Panc1 (cell line): ENCODE data around the gene MTUS2. TPM values are rescaled to one million over a fixed set of nuclear protein-coding genes. Genes with fewer than 3 reads are reported as not detected.

ENCODE experiments used
- ATAC-seq: fragments of 200-7000 bp; cut with Tn5 transposase; 2 replicates; pipeline ENCODE4 v1.9.1; 2020; ENCODE audit warnings: mild to moderate bottlenecking, moderate library complexity
- BruUV-seq: library from RNA; stranded (reverse); fragments of 400-500 nt; replicated peaks from 2 replicates; lab custom pipeline; 2021; lab: Mats Ljungman, UMichigan
- CTCF ChIA-PET: fragments of 300-600 bp; sonication (Branson Sonifier 250); formaldehyde crosslinking; loops from one replicate; lab custom pipeline; 2022; ENCODE audit warnings: antibody characterized with exemption; lab: Charles Lee
- POLR2A ChIA-PET: fragments of 300-600 bp; sonication (Branson Sonifier 250); formaldehyde crosslinking; loops from one replicate; lab custom pipeline; 2022; ENCODE audit warnings: antibody characterized with exemption; lab: Charles Lee
- DNase-seq: peaks from one replicate; pipeline ENCODE4 v3.0.0-alpha.2; 2010; ENCODE audit warnings: low read depth, low spot score
- H3K27ac ChIP-seq: 2 replicates; pipeline ENCODE4 v1.5.1; 2011; ENCODE audit warnings: mild to moderate bottlenecking, low read length, inconsistent platforms
- H3K27me3 ChIP-seq: fragments of 200-500 bp; sonication (Bioruptor generic); 2 replicates; pipeline ENCODE4 v1.6.0; 2014; ENCODE audit warnings: low read length, inconsistent platforms; ENCODE audit not compliant: control insufficient read depth, insufficient read depth
- H3K36me3 ChIP-seq: fragments of 200-500 bp; sonication (Bioruptor generic); 2 replicates; pipeline ENCODE4 v1.5.1; 2014; ENCODE audit warnings: inconsistent platforms, mild to moderate bottlenecking, low read length, moderate library complexity; ENCODE audit not compliant: control insufficient read depth, insufficient read depth
- H3K4me1 ChIP-seq: 2 replicates; pipeline ENCODE4 v1.5.1; 2011; ENCODE audit warnings: inconsistent platforms, mild to moderate bottlenecking, low read length, moderate library complexity; ENCODE audit not compliant: control insufficient read depth, insufficient read depth
- H3K4me3 ChIP-seq, 2 experiments: 2 replicates each; pipeline ENCODE4 v1.5.1; 2011 to 2012; ENCODE audit warnings: low read depth in 2 of 2, low read length in 2 of 2, mild to moderate bottlenecking in 2 of 2, inconsistent platforms in 1 of 2, moderate library complexity in 1 of 2
- H3K9me3 ChIP-seq: fragments of 200-500 bp; sonication (Bioruptor generic); 2 replicates; pipeline ENCODE4 v1.5.1; 2014; ENCODE audit warnings: low read depth, mild to moderate bottlenecking, inconsistent platforms, low read length, moderate library complexity; ENCODE audit not compliant: control insufficient read depth, insufficient read depth
- POLR2AphosphoS5 ChIP-seq: IDR thresholded peaks from 2 replicates; pipeline ENCODE4 v1.6.1; 2012; ENCODE audit warnings: mild to moderate bottlenecking, low read depth, low read length, moderate library complexity
- SIN3A ChIP-seq: IDR thresholded peaks from 2 replicates; pipeline ENCODE4 v1.6.1; 2012; ENCODE audit warnings: low read depth, mild to moderate bottlenecking, low read length, moderate library complexity, borderline replicate concordance; ENCODE audit not compliant: insufficient read depth
- TCF7L2 ChIP-seq: IDR thresholded peaks from 2 replicates; pipeline ENCODE4 v1.6.1; 2011; ENCODE audit warnings: mild to moderate bottlenecking, low read depth, low read length, inconsistent platforms
- in situ Hi-C: cut with HindIII; loops from 2 replicates; pipeline ENCODE4 v1.10.0; 2016; ENCODE audit warnings: low sequenced_read_pairs, low pct_unique_long_range_greater_than_20kb
- intact Hi-C: fragments of 100-400 bp; cut with micrococcal nuclease; formaldehyde crosslinking; loops from one replicate; pipeline ENCODE4 v1.10.0; 2022; ENCODE audit not compliant: unreplicated experiment
- total RNA-seq: library from RNA; stranded (reverse); gene quantifications from one replicate; pipeline ENCODE4 v1.2.1, GENCODE V29; 2021; ENCODE audit not compliant: unreplicated experiment
- TF ChIP-seq, protein P1 (sequence below): fragments of 450-650 bp; IDR thresholded peaks from 2 replicates; pipeline ENCODE4 v1.5.1; 2017; ENCODE audit warnings: mild to moderate bottlenecking
- TF ChIP-seq, protein P2 (sequence below), 2 experiments: IDR thresholded peaks; 2 replicates each; pipeline ENCODE4 v1.6.1; 2011 to 2012; ENCODE audit warnings: low read depth in 2 of 2, control low read depth in 1 of 2, low read length in 1 of 2, mild to moderate bottlenecking in 1 of 2, moderate library complexity in 1 of 2; ENCODE audit not compliant: insufficient read depth in 1 of 2

Gene MTUS2
- total RNA-seq, 1 experiment from 2014 or later, result 0.05 TPM

DNA sequence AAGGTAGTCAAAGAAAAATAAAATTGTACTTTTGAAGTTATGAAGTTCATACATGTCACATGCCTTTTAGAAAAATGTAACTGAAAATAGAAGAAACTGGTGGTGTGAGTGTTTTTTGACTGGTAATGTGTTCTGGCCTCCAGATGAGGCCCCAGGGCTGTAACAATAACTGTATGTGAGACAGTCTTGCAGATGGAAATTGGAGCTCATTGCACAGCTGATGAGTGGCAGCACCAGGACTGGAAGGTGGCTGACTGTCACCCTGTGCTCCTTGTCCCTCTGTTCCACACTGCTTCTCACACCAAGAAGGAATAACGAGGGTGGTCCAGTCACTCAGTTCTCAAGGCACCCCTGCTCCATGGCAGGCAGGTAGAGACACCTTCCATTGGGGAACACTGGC is 559.7 kb downstream of the MTUS2 start:
- no peak for DNase-seq
- POLR2A ChIA-PET, result no interaction called here
- Histone ChIP-seq H3K9me3 (no peaks in the 10 kb centered on the region), H3K27ac (no peak overlapping the region), H3K36me3 (no peaks in the 10 kb centered on the region), H3K4me3 (no peak overlapping the region), H3K4me1 (no peaks in the 10 kb centered on the region), H3K27me3 (no peaks in the 10 kb centered on the region)
- no peak for ATAC-seq
- CTCF ChIA-PET, result no interaction called here
- no TSS peak for BruUV-seq
- no peak for TF ChIP-seq POLR2AphosphoS5
- TF ChIP-seq, protein P1, sequence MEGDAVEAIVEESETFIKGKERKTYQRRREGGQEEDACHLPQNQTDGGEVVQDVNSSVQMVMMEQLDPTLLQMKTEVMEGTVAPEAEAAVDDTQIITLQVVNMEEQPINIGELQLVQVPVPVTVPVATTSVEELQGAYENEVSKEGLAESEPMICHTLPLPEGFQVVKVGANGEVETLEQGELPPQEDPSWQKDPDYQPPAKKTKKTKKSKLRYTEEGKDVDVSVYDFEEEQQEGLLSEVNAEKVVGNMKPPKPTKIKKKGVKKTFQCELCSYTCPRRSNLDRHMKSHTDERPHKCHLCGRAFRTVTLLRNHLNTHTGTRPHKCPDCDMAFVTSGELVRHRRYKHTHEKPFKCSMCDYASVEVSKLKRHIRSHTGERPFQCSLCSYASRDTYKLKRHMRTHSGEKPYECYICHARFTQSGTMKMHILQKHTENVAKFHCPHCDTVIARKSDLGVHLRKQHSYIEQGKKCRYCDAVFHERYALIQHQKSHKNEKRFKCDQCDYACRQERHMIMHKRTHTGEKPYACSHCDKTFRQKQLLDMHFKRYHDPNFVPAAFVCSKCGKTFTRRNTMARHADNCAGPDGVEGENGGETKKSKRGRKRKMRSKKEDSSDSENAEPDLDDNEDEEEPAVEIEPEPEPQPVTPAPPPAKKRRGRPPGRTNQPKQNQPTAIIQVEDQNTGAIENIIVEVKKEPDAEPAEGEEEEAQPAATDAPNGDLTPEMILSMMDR, result no peak
- TF ChIP-seq TCF7L2, result no peak
- TF ChIP-seq SIN3A, result no peak
- TF ChIP-seq, protein P2, sequence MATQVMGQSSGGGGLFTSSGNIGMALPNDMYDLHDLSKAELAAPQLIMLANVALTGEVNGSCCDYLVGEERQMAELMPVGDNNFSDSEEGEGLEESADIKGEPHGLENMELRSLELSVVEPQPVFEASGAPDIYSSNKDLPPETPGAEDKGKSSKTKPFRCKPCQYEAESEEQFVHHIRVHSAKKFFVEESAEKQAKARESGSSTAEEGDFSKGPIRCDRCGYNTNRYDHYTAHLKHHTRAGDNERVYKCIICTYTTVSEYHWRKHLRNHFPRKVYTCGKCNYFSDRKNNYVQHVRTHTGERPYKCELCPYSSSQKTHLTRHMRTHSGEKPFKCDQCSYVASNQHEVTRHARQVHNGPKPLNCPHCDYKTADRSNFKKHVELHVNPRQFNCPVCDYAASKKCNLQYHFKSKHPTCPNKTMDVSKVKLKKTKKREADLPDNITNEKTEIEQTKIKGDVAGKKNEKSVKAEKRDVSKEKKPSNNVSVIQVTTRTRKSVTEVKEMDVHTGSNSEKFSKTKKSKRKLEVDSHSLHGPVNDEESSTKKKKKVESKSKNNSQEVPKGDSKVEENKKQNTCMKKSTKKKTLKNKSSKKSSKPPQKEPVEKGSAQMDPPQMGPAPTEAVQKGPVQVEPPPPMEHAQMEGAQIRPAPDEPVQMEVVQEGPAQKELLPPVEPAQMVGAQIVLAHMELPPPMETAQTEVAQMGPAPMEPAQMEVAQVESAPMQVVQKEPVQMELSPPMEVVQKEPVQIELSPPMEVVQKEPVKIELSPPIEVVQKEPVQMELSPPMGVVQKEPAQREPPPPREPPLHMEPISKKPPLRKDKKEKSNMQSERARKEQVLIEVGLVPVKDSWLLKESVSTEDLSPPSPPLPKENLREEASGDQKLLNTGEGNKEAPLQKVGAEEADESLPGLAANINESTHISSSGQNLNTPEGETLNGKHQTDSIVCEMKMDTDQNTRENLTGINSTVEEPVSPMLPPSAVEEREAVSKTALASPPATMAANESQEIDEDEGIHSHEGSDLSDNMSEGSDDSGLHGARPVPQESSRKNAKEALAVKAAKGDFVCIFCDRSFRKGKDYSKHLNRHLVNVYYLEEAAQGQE (IDR thresholded peaks at IDR 0.05; ENCODE audit: insufficient read depth in 1 of 2, low read depth in 2 of 2, low read length in 1 of 2), result no peak
- intact Hi-C loops (no loop called here), in situ Hi-C loops (no loop called here)

DNA sequence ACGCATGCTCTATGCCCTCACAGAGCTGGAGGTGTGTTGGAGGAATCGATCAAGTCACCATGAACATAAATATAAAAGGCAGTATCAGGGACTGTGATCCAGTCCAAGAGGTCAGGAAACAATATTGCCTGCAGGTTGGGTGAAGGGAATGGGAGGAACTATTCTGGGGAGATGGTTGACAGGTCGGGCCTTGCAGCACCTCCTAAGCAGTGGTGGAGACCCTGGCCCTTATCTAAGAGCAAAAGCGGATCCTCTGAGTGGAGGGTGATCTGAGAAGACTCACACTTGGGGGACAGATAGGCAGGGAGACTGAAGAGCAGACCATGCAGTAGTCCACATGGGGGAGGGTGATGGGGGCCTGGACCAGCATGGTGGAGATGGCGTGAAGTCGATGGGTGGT is 561.9 kb downstream of the MTUS2 start:
- intact Hi-C loops (no loop called here), in situ Hi-C loops (no loop called here)
- Histone ChIP-seq H3K9me3 (no peaks in the 10 kb centered on the region), H3K27ac (no peak overlapping the region), H3K36me3 (no peaks in the 10 kb centered on the region), H3K4me3 (no peak overlapping the region), H3K27me3 (no peaks in the 10 kb centered on the region), H3K4me1 (no peaks in the 10 kb centered on the region)
- BruUV-seq, result no TSS peak
- no peak for ATAC-seq
- ChIA-PET CTCF (no interaction called here), POLR2A (no interaction called here)
- DNase-seq, result no peak
- TF ChIP-seq, protein P2 (IDR thresholded peaks at IDR 0.05; ENCODE audit: insufficient read depth in 1 of 2, low read depth in 2 of 2, low read length in 1 of 2), result no peak
- TF ChIP-seq, protein P1, result no peak
- TF ChIP-seq SIN3A, result no peak
- no peak for TF ChIP-seq TCF7L2
- TF ChIP-seq POLR2AphosphoS5, result no peak
